Activated CD8-positive, alpha-beta memory T cell treated with anti-CD3 and anti-CD28 coated beads for 48 hours (primary cell): Measurements from ENCODE around the gene INSRR.
A peak's percentile ranks its signal among the peaks of the same experiment; 100 is the strongest.

ENCODE experiments used
- DNase-seq, 3 experiments: peaks; one replicate each; pipeline ENCODE4 v3.0.0-alpha.2; 2020; ENCODE audit warnings: low read depth in 2 of 3, low spot score in 2 of 3

Gene INSRR

GRCh38 chr1:156852418-156852874, 6.5 kb downstream of the INSRR start:
- DNase-seq, result no peak

- no peak for DNase-seq
These were observed 7.0 kb downstream of the INSRR start for GRCh38 chr1:156851779-156852417.

GRCh38 chr1:156849151-156849496, 9.8 kb downstream of the INSRR start:
- no peak for DNase-seq

GRCh38 chr1:156848461-156849150, 10.3 kb downstream of the INSRR start:
- peak in 2 of 3 experiments; percentile 49 to 55 for DNase-seq

GRCh38 chr1:156847591-156848460, 11.1 kb downstream of the INSRR start:
- DNase-seq, result no peak

GRCh38 chr1:156846643-156847042, 12.3 kb downstream of the INSRR start:
- no peak for DNase-seq

- DNase-seq, result no peak
These were observed 12.9 kb downstream of the INSRR start for GRCh38 chr1:156845953-156846545.

GRCh38 chr1:156845055-156845952, 13.6 kb downstream of the INSRR start:
- no peak for DNase-seq

- no peak for DNase-seq
These were observed 14.3 kb downstream of the INSRR start for GRCh38 chr1:156844638-156845037.

GRCh38 chr1:156844102-156844501, 14.8 kb downstream of the INSRR start:
- no peak for DNase-seq

- DNase-seq, result no peak
These were observed 16.2 kb downstream of the INSRR start for GRCh38 chr1:156842618-156843300.

GRCh38 chr1:156841295-156841855, 17.5 kb downstream of the INSRR start:
- no peak for DNase-seq

GRCh38 chr1:156840898-156841279, 18.0 kb downstream of the INSRR start:
- DNase-seq, result no peak

- no peak for DNase-seq
These were observed 18.6 kb downstream of the INSRR start for GRCh38 chr1:156840186-156840897.

GRCh38 chr1:156839426-156840109, 19.3 kb downstream of the INSRR start:
- no peak for DNase-seq

GRCh38 chr1:156838972-156839371, 19.9 kb downstream of the INSRR start:
- DNase-seq, result no peak

GRCh38 chr1:156836892-156837291, 22.0 kb downstream of the INSRR start:
- DNase-seq, result no peak

GRCh38 chr1:156836041-156836654, 22.8 kb downstream of the INSRR start:
- DNase-seq, result no peak
